Neuron (in vitro differentiated cells): ENCODE measurements around the gene SPDEF.

Experiments
- H2AFZ ChIP-seq: one replicate; pipeline ENCODE4 v1.6.1; 2013; ENCODE audit warnings: low read depth, mild to moderate bottlenecking, inconsistent platforms, low read length, moderate library complexity
- H3K27me3 ChIP-seq: one replicate; pipeline ENCODE4 v1.6.1; 2013; ENCODE audit warnings: low read length; ENCODE audit not compliant: insufficient read depth
- H3K36me3 ChIP-seq: one replicate; pipeline ENCODE4 v1.6.1; 2013; ENCODE audit warnings: low read length; ENCODE audit not compliant: insufficient read depth
- H3K4me1 ChIP-seq: one replicate; pipeline ENCODE4 v1.6.1; 2013; ENCODE audit warnings: low read length; ENCODE audit not compliant: insufficient read depth
- H3K4me3 ChIP-seq: 2 replicates; pipeline ENCODE4 v1.5.1; 2013; ENCODE audit warnings: mild to moderate bottlenecking, low read length, moderate library complexity
- H3K9me3 ChIP-seq: one replicate; pipeline ENCODE4 v1.6.1; 2013; ENCODE audit warnings: low read length

SPDEF gene

DNA sequence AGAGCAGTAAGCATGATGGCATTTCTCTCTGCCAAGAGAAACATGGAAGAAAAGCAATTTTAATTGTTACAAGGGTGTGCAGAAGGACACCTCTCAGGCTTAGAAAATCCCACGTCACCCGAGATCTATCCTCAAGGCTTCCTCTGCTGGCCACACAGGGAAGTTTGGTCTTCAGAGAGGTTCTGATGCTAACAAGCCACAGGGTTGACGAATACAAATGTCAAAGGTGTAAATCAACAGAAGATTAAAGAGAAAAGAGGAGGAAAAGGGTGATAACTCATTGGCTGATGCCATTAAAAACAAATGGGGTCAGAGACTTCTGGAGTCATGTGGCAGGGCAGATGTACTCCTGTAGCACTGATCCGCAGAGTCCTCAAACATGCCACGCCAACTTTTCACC, 33.6 kb upstream of the SPDEF start:
- Histone ChIP-seq H3K36me3 (peaks cover 19% of the 10 kb centered on the region), H3K27me3 (no peaks in the 10 kb centered on the region), H2AFZ (no peak overlapping the region), H3K4me1 (no peaks in the 10 kb centered on the region), H3K9me3 (no peaks in the 10 kb centered on the region), H3K4me3 (no peak overlapping the region)

- Histone ChIP-seq H3K27me3 (no peaks in the 10 kb centered on the region), H2AFZ (no peak overlapping the region), H3K4me1 (no peaks in the 10 kb centered on the region), H3K4me3 (no peak overlapping the region), H3K36me3 (peaks cover 19% of the 10 kb centered on the region), H3K9me3 (no peaks in the 10 kb centered on the region)
Measured at GRCh38 chr6:34589140-34589539, 33.0 kb upstream of the SPDEF start.

- Histone ChIP-seq H3K4me1 (no peaks in the 10 kb centered on the region), H3K9me3 (no peaks in the 10 kb centered on the region), H3K27me3 (no peaks in the 10 kb centered on the region), H3K36me3 (peaks cover 19% of the 10 kb centered on the region), H3K4me3 (no peak overlapping the region), H2AFZ (no peak overlapping the region)
Measured at GRCh38 chr6:34587851-34588250, 31.7 kb upstream of the SPDEF start.

- Histone ChIP-seq H3K9me3 (no peaks in the 10 kb centered on the region), H3K4me3 (no peak overlapping the region), H3K27me3 (no peaks in the 10 kb centered on the region), H3K4me1 (no peaks in the 10 kb centered on the region), H3K36me3 (peaks cover 19% of the 10 kb centered on the region), H2AFZ (no peak overlapping the region)
Measured at GRCh38 chr6:34587325-34587724, 31.2 kb upstream of the SPDEF start.

- peaks cover under 1% of the 10 kb centered on the region for H3K4me1 ChIP-seq
- H3K9me3 ChIP-seq: no peaks in the 10 kb centered on the region
- H2AFZ ChIP-seq: no peak overlapping the region
- no peak overlapping the region for H3K4me3 ChIP-seq
- H3K36me3 ChIP-seq: peaks cover 19% of the 10 kb centered on the region
- H3K27me3 ChIP-seq: no peaks in the 10 kb centered on the region
Measured at GRCh38 chr6:34586327-34587040, 30.4 kb upstream of the SPDEF start.

DNA sequence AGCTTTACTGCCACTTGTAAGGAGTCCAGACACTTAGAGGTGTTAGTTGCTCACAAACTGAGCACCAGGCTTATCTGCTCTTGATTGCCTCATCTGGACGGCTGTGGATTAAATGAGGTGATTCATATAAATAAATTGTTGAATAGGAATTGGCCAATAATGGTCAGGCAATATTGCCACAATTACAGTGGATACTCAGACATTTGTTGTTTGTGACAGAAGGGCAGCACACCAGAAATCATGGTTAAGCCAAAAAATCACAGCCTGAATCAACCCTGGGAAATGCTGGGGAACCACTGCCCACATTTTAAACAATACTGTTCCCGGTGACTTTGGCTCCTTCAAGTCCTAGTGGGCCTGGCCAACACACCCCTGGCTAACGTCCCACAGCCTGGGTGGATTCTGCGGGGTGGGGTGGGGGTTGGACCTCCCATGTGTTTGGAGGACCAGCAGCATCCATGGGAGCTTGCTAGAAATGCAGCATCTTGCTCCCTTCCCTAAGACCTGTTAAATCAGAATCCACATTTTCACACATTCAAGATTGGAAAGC, 29.5 kb upstream of the SPDEF start:
- Histone ChIP-seq H3K36me3 (peaks cover 19% of the 10 kb centered on the region), H3K27me3 (no peaks in the 10 kb centered on the region), H3K4me3 (no peak overlapping the region)

DNA sequence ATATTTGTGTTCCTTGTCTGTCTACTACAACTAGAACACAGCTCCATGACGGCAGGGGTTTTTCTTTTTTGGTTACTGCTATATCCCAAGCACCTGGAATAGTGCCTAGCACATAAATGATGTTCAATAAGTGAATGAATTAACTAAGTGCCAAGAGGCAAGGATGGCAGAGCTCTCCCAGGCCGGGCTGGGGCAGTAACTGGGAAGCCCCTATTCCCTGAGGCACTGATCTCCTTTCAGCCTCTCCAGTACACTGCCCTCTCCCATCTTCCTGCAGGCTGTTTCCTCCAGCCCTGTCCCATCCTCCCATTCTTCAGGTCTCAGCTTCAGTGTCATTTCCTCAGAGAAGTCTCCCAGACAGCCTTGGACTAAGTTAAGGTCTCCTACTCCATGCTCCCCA, 29.0 kb upstream of the SPDEF start:
- Histone ChIP-seq H3K4me3 (no peak overlapping the region), H3K9me3 (no peaks in the 10 kb centered on the region), H3K36me3 (peaks cover 19% of the 10 kb centered on the region), H3K4me1 (peaks cover 7% of the 10 kb centered on the region), H3K27me3 (no peaks in the 10 kb centered on the region), H2AFZ (no peak overlapping the region)

More for the DNA sequence above, 29.5 kb upstream of the SPDEF start:
- Histone ChIP-seq H3K9me3 (no peaks in the 10 kb centered on the region), H3K4me1 (peaks cover 7% of the 10 kb centered on the region), H2AFZ (no peak overlapping the region)

DNA sequence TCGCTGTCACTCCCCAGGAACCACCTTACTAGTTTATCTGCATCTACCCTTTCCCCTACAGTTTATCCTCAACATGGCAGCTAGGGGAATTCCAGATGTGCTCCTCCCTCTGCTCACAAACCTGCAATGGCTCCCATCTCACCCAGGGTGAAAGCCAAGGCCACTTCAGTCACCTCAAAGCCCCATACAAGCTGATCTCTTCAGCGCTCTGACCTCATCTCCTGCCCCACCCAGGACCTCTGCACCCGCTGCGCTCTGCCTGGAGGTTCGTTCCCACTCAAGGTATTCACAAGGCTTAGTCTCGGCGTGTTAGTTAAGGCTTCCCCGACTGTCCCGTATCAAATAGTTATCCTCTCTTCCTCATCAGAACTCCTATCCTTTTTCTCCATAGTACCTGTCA, 28.6 kb upstream of the SPDEF start:
- H3K4me3 ChIP-seq: no peak overlapping the region
- H3K36me3 ChIP-seq: peaks cover 17% of the 10 kb centered on the region
- H3K9me3 ChIP-seq: no peaks in the 10 kb centered on the region
- H3K27me3 ChIP-seq: no peaks in the 10 kb centered on the region
- peaks cover 7% of the 10 kb centered on the region for H3K4me1 ChIP-seq
- H2AFZ ChIP-seq: no peak overlapping the region

DNA sequence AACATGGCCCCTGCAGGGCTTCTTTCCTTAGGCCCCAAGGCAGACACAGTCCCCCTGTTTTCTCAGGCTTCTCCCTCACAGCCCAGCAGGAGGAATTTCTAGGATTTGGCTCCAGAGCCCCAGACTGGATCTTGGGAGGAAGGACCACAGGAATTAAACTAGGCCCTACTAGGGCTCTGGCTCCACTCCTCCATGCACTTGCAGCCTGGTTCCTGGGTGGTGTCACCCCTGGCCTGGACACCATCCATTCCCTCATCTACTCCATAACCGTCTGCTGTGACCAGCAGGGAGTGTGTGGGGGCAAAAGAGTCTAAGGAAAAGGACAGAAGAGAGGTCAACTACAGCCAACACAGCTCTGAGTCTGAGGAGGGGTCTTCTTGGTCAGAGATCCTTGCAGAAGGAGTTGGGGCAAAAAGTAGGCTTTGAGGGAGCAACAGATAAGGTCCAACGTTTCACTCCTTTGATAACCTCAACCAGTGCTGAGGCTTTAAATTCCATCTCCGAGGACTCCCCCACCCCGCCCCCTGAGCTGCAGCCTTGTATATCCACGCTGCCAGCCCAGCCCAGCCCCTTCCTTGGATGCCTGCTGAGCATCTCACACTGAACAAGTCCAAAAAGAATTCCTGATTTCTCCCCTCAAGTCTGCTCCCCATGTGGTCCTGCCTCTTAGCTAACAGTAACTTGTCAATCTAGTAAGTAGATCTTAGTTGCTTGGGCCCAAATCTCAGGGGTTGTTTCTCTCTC, 27.9 kb upstream of the SPDEF start:
- no peak overlapping the region for H3K4me3 ChIP-seq
- H2AFZ ChIP-seq: no peak overlapping the region
- H3K27me3 ChIP-seq: no peaks in the 10 kb centered on the region
- H3K4me1 ChIP-seq: peaks cover 7% of the 10 kb centered on the region
- H3K36me3 ChIP-seq: peaks cover 11% of the 10 kb centered on the region
- no peaks in the 10 kb centered on the region for H3K9me3 ChIP-seq

- Histone ChIP-seq H3K4me3 (no peak overlapping the region), H2AFZ (no peak overlapping the region), H3K36me3 (peaks cover 7% of the 10 kb centered on the region), H3K27me3 (no peaks in the 10 kb centered on the region), H3K4me1 (peaks cover 7% of the 10 kb centered on the region), H3K9me3 (no peaks in the 10 kb centered on the region)
Measured at GRCh38 chr6:34583461-34583860, 27.3 kb upstream of the SPDEF start.

GRCh38 chr6:34581561-34581920, 25.4 kb upstream of the SPDEF start:
- Histone ChIP-seq H3K36me3 (no peaks in the 10 kb centered on the region), H3K4me3 (no peak overlapping the region), H3K9me3 (no peaks in the 10 kb centered on the region), H2AFZ (no peak overlapping the region), H3K27me3 (no peaks in the 10 kb centered on the region), H3K4me1 (peaks cover 7% of the 10 kb centered on the region)

- Histone ChIP-seq H3K4me3 (no peak overlapping the region), H3K4me1 (peaks cover 7% of the 10 kb centered on the region), H3K27me3 (no peaks in the 10 kb centered on the region), H2AFZ (no peak overlapping the region), H3K36me3 (no peaks in the 10 kb centered on the region), H3K9me3 (no peaks in the 10 kb centered on the region)
Measured at GRCh38 chr6:34580707-34581560, 24.8 kb upstream of the SPDEF start.
